ENCODE results near the gene CEBPG. TPM values are rescaled to one million over a fixed set of nuclear protein-coding genes. Genes with fewer than 3 reads are reported as not detected.

The CEBPG gene
- total RNA-seq (10 to 100 TPM; 15.5 TPM), total RNA-seq (33.0 to 242 (median 74.5) reads per million in 172 experiments)
- polyA plus RNA-seq (2013, experiment 1 of 2), result 17.1 TPM
- polyA plus RNA-seq (2013, experiment 2 of 2), result 16.0 TPM

DNA sequence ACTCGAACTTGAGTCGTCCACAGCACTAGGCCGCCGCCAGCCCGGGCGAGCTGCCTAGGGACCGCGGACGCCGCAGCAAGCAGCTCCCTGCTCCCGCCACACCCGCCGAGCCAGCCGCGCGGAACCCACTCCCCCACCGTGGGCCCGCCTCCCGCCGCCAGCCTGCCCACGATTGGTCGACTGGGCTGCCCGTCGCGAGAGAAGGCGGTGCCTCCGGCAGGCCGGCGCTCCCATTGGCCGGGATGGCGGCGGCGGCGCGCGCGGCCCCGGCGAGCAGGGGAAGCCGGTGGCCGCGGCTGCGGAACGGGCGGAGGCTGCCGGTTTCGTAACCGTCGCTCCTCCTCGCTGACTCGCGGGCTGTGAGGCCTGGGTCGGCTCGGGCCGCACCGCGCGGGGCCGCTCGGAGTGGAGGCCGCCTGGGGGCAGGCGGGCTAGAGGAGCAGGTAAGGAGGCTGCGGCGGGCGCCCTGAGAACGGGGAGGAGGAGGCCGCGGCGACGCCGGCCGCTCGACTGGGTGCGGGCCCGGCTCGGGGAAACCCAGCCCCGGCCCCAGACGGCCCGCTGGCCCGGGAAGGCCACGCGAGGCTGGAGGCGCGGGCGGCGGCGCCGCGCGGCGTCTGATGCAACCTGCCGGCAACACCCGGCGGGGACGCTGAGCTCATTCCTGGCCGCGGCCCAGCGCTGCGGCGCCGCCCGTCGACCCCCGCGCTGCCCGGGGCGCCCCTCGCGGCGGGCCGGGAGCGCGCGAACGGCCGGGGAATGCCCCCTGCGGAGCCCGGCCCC, at the start of gene CEBPG:
Gene CEBPG (plus strand): TSS at position 257 of the 783 bp plus-strand sequence. CDS start 5,531 bp downstream, outside the sequence.
- Histone ChIP-seq H3K9me3 (ENCODE audit: control insufficient read depth in 1 of 2, insufficient read depth in 1 of 2, low read length in 2 of 2) (no peaks in the 10 kb centered on the region), H3K4me3 (ENCODE audit: low read length) (peak within 1 kb of the TSS; percentile 97), H3K36me3 (ENCODE audit: insufficient read depth, low read length) (no peaks in the 10 kb centered on the region), H3K27ac (ENCODE audit: low read depth in 1 of 2, low read length in 2 of 2) (peak within 1 kb of the TSS; percentile 86 to 91), H3K27me3 (ENCODE audit: control insufficient read depth in 1 of 2, insufficient read depth in 2 of 2, low read length in 2 of 2) (no peaks in the 10 kb centered on the region), H3K4me1 (ENCODE audit: insufficient read depth, low read length) (peaks cover 40% of the 10 kb centered on the region)
- ChIA-PET POLR2A (interaction anchor here (0.7 to 3.8 kb wide), 14 partner anchors 9 to 969 kb away, joined by 3 to 42 read pairs (median 4); partner anchors contain the start of genes CEBPA and GPATCH1), CTCF (interaction anchor here (1.0 to 2.0 kb wide), 5 partner anchors 9 to 196 kb away, joined by 3 to 8 read pairs (median 5); partner anchors contain the start of gene CEBPA)
- peak; percentile 92 for ATAC-seq (ENCODE audit: poor library complexity)
- peaks cover 2% of the 10 kb centered on the region for H3K36me3 Mint-ChIP-seq (ENCODE audit: low read depth)
- TF ChIP-seq, protein P1, sequence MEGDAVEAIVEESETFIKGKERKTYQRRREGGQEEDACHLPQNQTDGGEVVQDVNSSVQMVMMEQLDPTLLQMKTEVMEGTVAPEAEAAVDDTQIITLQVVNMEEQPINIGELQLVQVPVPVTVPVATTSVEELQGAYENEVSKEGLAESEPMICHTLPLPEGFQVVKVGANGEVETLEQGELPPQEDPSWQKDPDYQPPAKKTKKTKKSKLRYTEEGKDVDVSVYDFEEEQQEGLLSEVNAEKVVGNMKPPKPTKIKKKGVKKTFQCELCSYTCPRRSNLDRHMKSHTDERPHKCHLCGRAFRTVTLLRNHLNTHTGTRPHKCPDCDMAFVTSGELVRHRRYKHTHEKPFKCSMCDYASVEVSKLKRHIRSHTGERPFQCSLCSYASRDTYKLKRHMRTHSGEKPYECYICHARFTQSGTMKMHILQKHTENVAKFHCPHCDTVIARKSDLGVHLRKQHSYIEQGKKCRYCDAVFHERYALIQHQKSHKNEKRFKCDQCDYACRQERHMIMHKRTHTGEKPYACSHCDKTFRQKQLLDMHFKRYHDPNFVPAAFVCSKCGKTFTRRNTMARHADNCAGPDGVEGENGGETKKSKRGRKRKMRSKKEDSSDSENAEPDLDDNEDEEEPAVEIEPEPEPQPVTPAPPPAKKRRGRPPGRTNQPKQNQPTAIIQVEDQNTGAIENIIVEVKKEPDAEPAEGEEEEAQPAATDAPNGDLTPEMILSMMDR (IDR thresholded peaks at IDR 0.05), result no peak
- no peaks in the 10 kb centered on the region for H3K9me3 Mint-ChIP-seq
- peak within 1 kb of the TSS; percentile 93 for H3K4me3 Mint-ChIP-seq
- H3K27ac Mint-ChIP-seq, result peak within 1 kb of the TSS; percentile 89
- intact Hi-C loops (cut with DNase I, micrococcal nuclease), result loop anchor here (2.0 to 10.0 kb wide), 6 partner anchors 71 to 969 kb away; partner anchors contain the start of genes CEBPA (in 1 of the 2), CEP89 (in 1 of the 2), DPY19L3 (in 1 of the 2) and FAAP24 (in 1 of the 2)
- peaks cover 49% of the 10 kb centered on the region for H3K4me1 Mint-ChIP-seq (ENCODE audit: low read depth)
- no peaks in the 10 kb centered on the region for H3K27me3 Mint-ChIP-seq
- peak; percentile 87 to 98 (median 94) for DNase-seq

DNA sequence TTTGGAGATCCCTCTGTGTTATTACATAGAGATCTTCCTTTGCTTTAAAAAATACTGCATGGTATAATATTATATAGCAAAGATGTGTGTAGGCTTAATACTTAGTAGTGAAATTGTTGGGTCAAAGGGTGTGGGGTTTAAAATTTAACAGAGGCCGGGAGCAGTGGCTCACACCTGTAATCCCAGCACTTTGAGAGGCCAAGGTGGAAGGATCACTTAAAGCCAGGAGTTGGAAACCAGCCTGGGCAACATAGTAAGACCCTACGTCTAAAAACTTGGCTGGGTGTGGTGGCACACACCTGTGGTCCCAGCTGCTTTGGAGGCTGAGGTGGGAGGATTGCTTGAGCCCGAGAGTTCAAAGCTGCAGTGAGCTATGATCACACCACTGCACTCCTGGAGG, 48.9 kb upstream of the CEBPG start:
- intact Hi-C loops (cut with DNase I, micrococcal nuclease), result no loop called here
- peaks cover 12% of the 10 kb centered on the region for H3K9me3 Mint-ChIP-seq

DNA sequence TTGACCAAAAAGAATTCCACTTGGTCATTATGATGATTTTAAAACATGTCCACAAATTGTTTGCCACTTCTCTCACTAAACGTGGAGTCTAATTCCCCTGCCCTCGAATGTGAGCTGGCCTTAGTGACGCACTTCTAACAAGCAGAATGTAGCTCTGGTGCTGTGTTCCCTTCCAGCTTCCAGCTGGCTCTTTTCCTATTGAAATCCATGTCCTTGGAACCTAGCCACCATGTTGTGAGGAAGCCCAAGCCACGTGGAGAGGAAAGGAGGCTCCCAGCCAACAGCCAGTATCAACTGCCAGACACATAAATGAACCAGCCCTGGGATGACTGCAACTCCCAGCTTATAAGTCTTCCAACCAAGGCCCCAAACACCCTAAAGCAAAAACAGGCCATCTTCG, 47.6 kb upstream of the CEBPG start:
- Histone ChIP-seq H3K36me3 (ENCODE audit: insufficient read depth, low read length) (no peaks in the 10 kb centered on the region), H3K27me3 (ENCODE audit: control insufficient read depth in 1 of 2, insufficient read depth in 2 of 2, low read length in 2 of 2) (peaks cover 0 to 2% of the 10 kb centered on the region in 2 experiments), H3K9me3 (ENCODE audit: control insufficient read depth in 1 of 2, insufficient read depth in 1 of 2, low read length in 2 of 2) (peaks cover 0 to 3% of the 10 kb centered on the region in 2 experiments), H3K27ac (ENCODE audit: low read depth in 1 of 2, low read length in 2 of 2) (no peak overlapping the region), H3K4me1 (ENCODE audit: insufficient read depth, low read length) (no peaks in the 10 kb centered on the region), H3K4me3 (ENCODE audit: low read length) (no peak overlapping the region)
- ChIA-PET POLR2A (no interaction called here), CTCF (no interaction called here)
- H3K36me3 Mint-ChIP-seq (ENCODE audit: low read depth), result no peaks in the 10 kb centered on the region
- peaks cover 5% of the 10 kb centered on the region for H3K9me3 Mint-ChIP-seq
- ATAC-seq (ENCODE audit: poor library complexity) (no peak), DNase-seq (no peak)
- H3K4me3 Mint-ChIP-seq, result no peak overlapping the region
- intact Hi-C loops (cut with DNase I, micrococcal nuclease), result no loop called here
- no peaks in the 10 kb centered on the region for H3K4me1 Mint-ChIP-seq (ENCODE audit: low read depth)
- TF ChIP-seq, protein P1 (IDR thresholded peaks at IDR 0.05), result no peak
- H3K27me3 Mint-ChIP-seq, result peaks cover 19% of the 10 kb centered on the region
- H3K27ac Mint-ChIP-seq, result no peak overlapping the region

More for the DNA sequence above, 48.9 kb upstream of the CEBPG start:
- H3K4me3 ChIP-seq (ENCODE audit: low read length), result no peak overlapping the region
- no peaks in the 10 kb centered on the region for H3K36me3 ChIP-seq (ENCODE audit: insufficient read depth, low read length)
- ChIA-PET CTCF (no interaction called here), POLR2A (no interaction called here)
- Mint-ChIP-seq H3K4me1 (ENCODE audit: low read depth) (no peaks in the 10 kb centered on the region), H3K36me3 (ENCODE audit: low read depth) (no peaks in the 10 kb centered on the region), H3K27me3 (peaks cover 18% of the 10 kb centered on the region), H3K4me3 (no peak overlapping the region), H3K27ac (no peak overlapping the region)
- H3K9me3 ChIP-seq (ENCODE audit: control insufficient read depth in 1 of 2, insufficient read depth in 1 of 2, low read length in 2 of 2), result peaks cover 0 to 6% of the 10 kb centered on the region in 2 experiments
- no peaks in the 10 kb centered on the region for H3K4me1 ChIP-seq (ENCODE audit: insufficient read depth, low read length)
- DNase-seq (no peak), ATAC-seq (ENCODE audit: poor library complexity) (no peak)
- TF ChIP-seq, protein P1 (IDR thresholded peaks at IDR 0.05), result no peak
- H3K27ac ChIP-seq (ENCODE audit: low read depth in 1 of 2, low read length in 2 of 2), result no peak overlapping the region
- H3K27me3 ChIP-seq (ENCODE audit: control insufficient read depth in 1 of 2, insufficient read depth in 2 of 2, low read length in 2 of 2), result peaks cover 0 to 2% of the 10 kb centered on the region in 2 experiments

All from CD4-positive, alpha-beta T cell (primary cell).